Measurements from ENCODE around the gene CTTN.

Gene CTTN

GRCh38 chr11:70478166-70478890 lies 80.0 kb downstream of the CTTN start:
- no peak for DNase-seq

- no peak for DNase-seq
These were observed 82.4 kb downstream of the CTTN start for GRCh38 chr11:70480711-70481110.

GRCh38 chr11:70481625-70482528 lies 83.5 kb downstream of the CTTN start:
- no peak for DNase-seq

GRCh38 chr11:70482529-70482917 lies 84.2 kb downstream of the CTTN start:
- DNase-seq: no peak

- DNase-seq: no peak
These were observed 84.9 kb downstream of the CTTN start for GRCh38 chr11:70483077-70483861.

GRCh38 chr11:70483917-70484316 lies 85.6 kb downstream of the CTTN start:
- DNase-seq: no peak

- DNase-seq: no peak
These were observed 87.1 kb downstream of the CTTN start for GRCh38 chr11:70485326-70486025.

GRCh38 chr11:70486026-70486415 lies 87.7 kb downstream of the CTTN start:
- DNase-seq: no peak

Data from NCI-H526 (cell line).